ENCODE measurements around the gene TNS3. TPM values are rescaled to one million over a fixed set of nuclear protein-coding genes. Genes with fewer than 3 reads are reported as not detected.

The TNS3 gene
- total and polyA plus RNA-seq, 2 of the 13 experiments (the other 11 are each of a cell fraction or from before 2014, with no cell fraction given) = 52.9 to 55.7 TPM

GRCh38 chr7:47498229-47499056, 83.5 kb downstream of the TNS3 start (continued):
- TF ChIP-seq SNAPC5 (CRISPR knock-in tag; IDR thresholded peaks at IDR 0.05; ENCODE audit: borderline replicate concordance) = no peak
- peak; percentile 35; the same call in 1 of the 2 replicates for TF ChIP-seq FOXO1 (CRISPR knock-in tag; IDR thresholded peaks at IDR 0.05)
- no peak for TF ChIP-seq ZNF589 (CRISPR knock-in tag; conservative IDR thresholded peaks at IDR 0.05)
- peak; percentile 60 for TF ChIP-seq POGZ (CRISPR knock-in tag; IDR thresholded peaks at IDR 0.05)
- TF ChIP-seq ZFP36L1 (CRISPR knock-in tag; IDR thresholded peaks at IDR 0.05) = no peak
- TF ChIP-seq KDM1A (CRISPR knock-in tag; IDR thresholded peaks at IDR 0.05) = no peak
- no peak for TF ChIP-seq NFE2L2 (IDR thresholded peaks at IDR 0.05; ENCODE audit: low read length)
- TF ChIP-seq ZNF687 (CRISPR knock-in tag; IDR thresholded peaks at IDR 0.05) = peak; percentile 95
- no peak for TF ChIP-seq EED (CRISPR knock-in tag; IDR thresholded peaks at IDR 0.05)
- TF ChIP-seq HDAC1 (CRISPR knock-in tag; IDR thresholded peaks at IDR 0.05) = peak; percentile 82
- TF ChIP-seq NR2F2 (IDR thresholded peaks at IDR 0.05; ENCODE audit: borderline replicate concordance, low read depth) = peak; percentile 74
- no peak for TF ChIP-seq IRF1 (CRISPR knock-in tag; IDR thresholded peaks at IDR 0.05; ENCODE audit: low read depth)
- TF ChIP-seq ETV6 (CRISPR knock-in tag; conservative IDR thresholded peaks at IDR 0.05) = no peak
- TF ChIP-seq MXD3 (CRISPR knock-in tag; IDR thresholded peaks at IDR 0.05) = no peak
- peak; percentile 93 for TF ChIP-seq HNF4A (CRISPR knock-in tag; IDR thresholded peaks at IDR 0.05)
- no peak for TF ChIP-seq ZNF503 (CRISPR knock-in tag; IDR thresholded peaks at IDR 0.05)
- TF ChIP-seq FOXA3 (CRISPR knock-in tag; IDR thresholded peaks at IDR 0.05) = peak; percentile 53
- TF ChIP-seq ZBTB33 (CRISPR knock-in tag; IDR thresholded peaks at IDR 0.05) = peak; percentile 51; the same call in 1 of the 2 replicates
- peak; percentile 87 for TF ChIP-seq TEAD3 (CRISPR knock-in tag; optimal IDR thresholded peaks at IDR 0.05; ENCODE audit: borderline replicate concordance)
- TF ChIP-seq ZNF772 (CRISPR knock-in tag; IDR thresholded peaks at IDR 0.05) = no peak
- TF ChIP-seq SOX5 (CRISPR knock-in tag; IDR thresholded peaks at IDR 0.05; ENCODE audit: borderline replicate concordance) = peak; percentile 49; the same call in 1 of the 2 replicates

All from HepG2 (cell line).